A673 (cell line): ENCODE data around the gene ITPR3. TPM values are rescaled to one million over a fixed set of nuclear protein-coding genes. Genes with fewer than 3 reads are reported as not detected.

Experiments used
- BruUV-seq: library from RNA; stranded (reverse); fragments of 400-500 nt; replicated peaks from 2 replicates; lab custom pipeline; 2021; lab: Mats Ljungman, UMichigan
- CTCF ChIA-PET: fragments of 300-600 bp; sonication (Branson Sonifier 250); formaldehyde crosslinking; loops from one replicate; lab custom pipeline; 2022; ENCODE audit warnings: antibody characterized with exemption; lab: Charles Lee
- POLR2A ChIA-PET: fragments of 300-600 bp; sonication (Branson Sonifier 250); formaldehyde crosslinking; loops from one replicate; lab custom pipeline; 2022; ENCODE audit warnings: antibody characterized with exemption; ENCODE audit not compliant: low non-redundant PET; lab: Charles Lee
- DNase-seq: peaks from one replicate; pipeline ENCODE4 v3.0.0-alpha.2; 2015; ENCODE audit warnings: low spot score
- H3K27ac ChIP-seq: fragments of 200-600 bp; sonication (generic); 2 replicates; pipeline ENCODE4 v1.5.1; 2016; ENCODE audit warnings: mixed run types, low read depth, mild to moderate bottlenecking, mixed read lengths, antibody characterized with exemption, low read length; ENCODE audit not compliant: poor library complexity, severe bottlenecking
- H3K27me3 ChIP-seq: fragments of 200-600 bp; sonication (generic); replicated peaks from 2 replicates; pipeline ENCODE4 v1.6.1; 2017; ENCODE audit warnings: mixed run types, low read depth, mild to moderate bottlenecking, mixed read lengths, antibody characterized with exemption, low read length; ENCODE audit not compliant: insufficient read depth, poor library complexity
- H3K36me3 ChIP-seq: fragments of 200-600 bp; sonication (generic); 2 replicates; pipeline ENCODE4 v1.6.1; 2016; ENCODE audit warnings: mixed run types, mild to moderate bottlenecking, mixed read lengths, antibody characterized with exemption, low read length; ENCODE audit not compliant: insufficient read depth, poor library complexity, severe bottlenecking
- H3K4me1 ChIP-seq: fragments of 200-600 bp; sonication (generic); 2 replicates; pipeline ENCODE4 v1.6.1; 2017; ENCODE audit warnings: mixed run types, mild to moderate bottlenecking, mixed read lengths, antibody characterized with exemption, low read length; ENCODE audit not compliant: insufficient read depth, poor library complexity, severe bottlenecking
- H3K4me3 ChIP-seq: fragments of 200-600 bp; sonication (generic); 2 replicates; pipeline ENCODE4 v1.5.1; 2016; ENCODE audit warnings: low read depth, mixed run types, mild to moderate bottlenecking, mixed read lengths, low read length; ENCODE audit not compliant: poor library complexity, severe bottlenecking
- H3K9me3 ChIP-seq: fragments of 200-600 bp; sonication (generic); 2 replicates; pipeline ENCODE4 v1.6.1; 2016; ENCODE audit warnings: mixed run types, low read depth, mild to moderate bottlenecking, mixed read lengths, antibody characterized with exemption, low read length; ENCODE audit not compliant: poor library complexity, severe bottlenecking
- EZH2 ChIP-seq: fragments of 200-600 bp; sonication (generic); IDR thresholded peaks from 2 replicates; pipeline ENCODE4 v1.6.1; 2017; ENCODE audit warnings: borderline replicate concordance, low read depth, mild to moderate bottlenecking, mixed read lengths, antibody characterized with exemption, low read length; ENCODE audit not compliant: poor library complexity, severe bottlenecking
- intact Hi-C: fragments of 100-400 bp; cut with micrococcal nuclease; formaldehyde crosslinking; loops from one replicate; pipeline ENCODE4 v1.10.0; 2022; ENCODE audit not compliant: unreplicated experiment
- total RNA-seq: library from RNA; stranded (reverse); gene quantifications from 2 replicates; pipeline ENCODE4 v1.2.3, GENCODE V29; 2021
- TF ChIP-seq, protein P1 (sequence below): fragments of 300-800, 200-600 bp; sonication (generic); conservative IDR thresholded peaks from 2 replicates; pipeline ENCODE4 v1.5.1; 2017; ENCODE audit warnings: low read depth, mild to moderate bottlenecking, antibody characterized with exemption, low read length, moderate library complexity, mixed read lengths

ITPR3 gene
- total RNA-seq, 1 experiment from 2014 or later: 27.8 TPM

DNA sequence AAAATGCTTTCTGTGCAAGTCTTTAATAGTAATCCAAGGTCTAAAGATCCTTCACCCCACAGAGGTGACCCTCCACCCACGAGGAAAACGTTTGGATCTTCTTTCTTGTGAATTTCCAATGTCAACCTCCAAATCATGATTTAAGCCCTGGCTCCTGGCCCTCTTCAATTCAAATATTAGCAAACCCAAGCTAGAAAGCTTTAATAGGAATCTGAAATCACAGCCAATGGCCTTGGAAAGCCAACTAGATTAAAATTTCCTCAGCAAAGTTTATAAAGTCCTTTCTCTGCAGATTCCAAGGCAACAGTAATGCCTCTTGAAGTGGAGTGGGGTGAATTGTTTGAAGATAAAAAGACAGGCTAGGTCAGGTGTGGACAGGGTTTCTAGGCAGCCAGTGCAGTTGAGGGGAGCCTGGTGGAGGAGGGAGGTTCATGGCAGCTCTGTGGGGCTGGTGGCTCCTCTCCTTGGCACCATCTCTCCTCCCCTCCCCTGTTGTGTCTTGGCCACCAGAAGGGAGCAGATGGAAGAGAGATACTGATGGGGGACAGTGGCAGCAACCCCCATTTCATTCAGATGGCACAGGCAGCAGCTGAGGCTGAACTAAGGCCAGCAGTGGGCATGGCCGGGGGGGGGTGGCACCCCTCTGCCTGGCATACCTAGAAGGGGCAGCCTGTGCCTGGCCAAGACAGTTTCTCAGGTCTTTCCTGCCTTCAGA is 102.4 kb downstream of the ITPR3 start:
- Histone ChIP-seq H3K27me3 (no peaks in the 10 kb centered on the region), H3K27ac (no peak overlapping the region), H3K36me3 (no peaks in the 10 kb centered on the region), H3K4me1 (no peaks in the 10 kb centered on the region), H3K4me3 (no peak overlapping the region), H3K9me3 (no peaks in the 10 kb centered on the region)
- no peak for DNase-seq
- intact Hi-C loops: no loop called here
- BruUV-seq: no TSS peak
- TF ChIP-seq, protein P1, sequence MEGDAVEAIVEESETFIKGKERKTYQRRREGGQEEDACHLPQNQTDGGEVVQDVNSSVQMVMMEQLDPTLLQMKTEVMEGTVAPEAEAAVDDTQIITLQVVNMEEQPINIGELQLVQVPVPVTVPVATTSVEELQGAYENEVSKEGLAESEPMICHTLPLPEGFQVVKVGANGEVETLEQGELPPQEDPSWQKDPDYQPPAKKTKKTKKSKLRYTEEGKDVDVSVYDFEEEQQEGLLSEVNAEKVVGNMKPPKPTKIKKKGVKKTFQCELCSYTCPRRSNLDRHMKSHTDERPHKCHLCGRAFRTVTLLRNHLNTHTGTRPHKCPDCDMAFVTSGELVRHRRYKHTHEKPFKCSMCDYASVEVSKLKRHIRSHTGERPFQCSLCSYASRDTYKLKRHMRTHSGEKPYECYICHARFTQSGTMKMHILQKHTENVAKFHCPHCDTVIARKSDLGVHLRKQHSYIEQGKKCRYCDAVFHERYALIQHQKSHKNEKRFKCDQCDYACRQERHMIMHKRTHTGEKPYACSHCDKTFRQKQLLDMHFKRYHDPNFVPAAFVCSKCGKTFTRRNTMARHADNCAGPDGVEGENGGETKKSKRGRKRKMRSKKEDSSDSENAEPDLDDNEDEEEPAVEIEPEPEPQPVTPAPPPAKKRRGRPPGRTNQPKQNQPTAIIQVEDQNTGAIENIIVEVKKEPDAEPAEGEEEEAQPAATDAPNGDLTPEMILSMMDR: no peak
- no peak for TF ChIP-seq EZH2
- ChIA-PET POLR2A (no interaction called here), CTCF (interaction anchor here (1.6 kb wide), 1 partner anchor 23 kb away, joined by 6 read pairs; no protein-coding TSS in a partner anchor)

DNA sequence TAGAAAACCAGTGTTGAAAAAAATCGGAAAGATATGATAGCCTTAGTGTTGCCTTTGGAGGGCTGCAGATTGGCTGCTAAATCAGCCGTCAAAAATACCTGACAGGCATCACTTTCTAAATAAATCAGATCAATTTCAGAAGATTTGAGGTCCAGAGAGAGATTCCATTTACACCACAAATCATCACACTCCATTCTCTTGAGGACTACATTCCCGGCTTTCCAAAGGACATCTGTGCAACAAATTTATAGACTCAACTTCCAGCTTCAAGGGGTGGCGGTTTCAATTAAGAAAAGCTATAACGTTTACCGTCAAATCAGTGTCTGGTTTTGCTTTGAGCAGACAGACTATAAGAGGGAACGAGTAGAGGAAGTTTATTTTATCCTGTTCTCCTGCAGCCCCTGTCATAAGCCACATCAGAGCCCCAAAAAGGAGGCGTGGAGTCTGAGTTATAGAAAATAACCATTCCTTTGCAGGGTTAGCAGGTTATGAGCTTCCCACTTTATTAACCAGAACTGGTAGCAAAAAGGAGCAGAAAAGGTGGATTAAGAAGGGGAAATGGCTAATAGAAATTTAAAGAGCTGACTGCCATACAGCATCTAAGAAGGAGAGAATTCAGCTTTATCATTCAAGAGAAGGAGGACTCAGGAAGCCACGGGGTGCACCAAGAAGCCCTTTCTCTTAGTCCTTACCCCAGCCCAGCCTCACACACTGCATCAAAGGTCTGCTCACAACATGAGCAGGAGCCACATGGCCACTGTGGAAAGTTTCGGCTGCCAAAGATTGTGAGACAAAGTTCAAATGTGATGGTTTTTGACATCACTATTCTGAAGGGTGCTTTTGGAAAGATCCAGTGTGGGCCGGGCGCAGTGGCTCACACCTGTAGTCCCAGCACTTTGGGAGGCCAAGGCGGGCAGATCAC is 103.2 kb downstream of the ITPR3 start:
- no TSS peak for BruUV-seq
- H3K27ac ChIP-seq: no peak overlapping the region
- intact Hi-C loops: no loop called here

DNA sequence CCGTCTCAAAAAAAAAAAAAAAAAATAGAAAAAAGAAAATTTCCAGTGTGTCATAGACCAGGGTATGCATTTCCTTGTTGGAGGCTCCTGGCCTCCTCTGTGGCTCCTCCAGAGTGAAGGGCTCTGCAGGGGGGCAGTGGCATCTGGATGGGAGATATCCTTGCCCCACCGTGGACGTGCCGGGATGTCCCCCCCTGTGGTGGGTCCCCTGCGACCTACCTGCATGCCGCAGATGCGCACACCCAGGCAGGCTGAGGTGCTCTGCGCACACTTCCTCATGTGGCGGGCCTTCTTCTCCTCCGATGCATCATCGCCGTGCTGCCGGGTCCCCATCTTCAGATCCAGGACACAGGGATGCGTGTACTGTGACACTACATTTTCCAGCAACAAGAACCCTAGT is 104.1 kb downstream of the ITPR3 start:
- no peak for DNase-seq
- POLR2A ChIA-PET: no interaction called here

More for the DNA sequence above, 103.2 kb downstream of the ITPR3 start:
- Histone ChIP-seq H3K4me3 (no peak overlapping the region), H3K9me3 (no peaks in the 10 kb centered on the region), H3K27me3 (no peaks in the 10 kb centered on the region), H3K4me1 (no peaks in the 10 kb centered on the region), H3K36me3 (no peaks in the 10 kb centered on the region)
- TF ChIP-seq, protein P1: no peak
- TF ChIP-seq EZH2: no peak
- ChIA-PET POLR2A (no interaction called here), CTCF (interaction anchor here (1.6 kb wide), 1 partner anchor 24 kb away, joined by 6 read pairs; no protein-coding TSS in a partner anchor)
- no peak for DNase-seq

More for the DNA sequence above, 104.1 kb downstream of the ITPR3 start:
- intact Hi-C loops: no loop called here
- Histone ChIP-seq H3K27ac (no peak overlapping the region), H3K27me3 (no peaks in the 10 kb centered on the region), H3K9me3 (no peaks in the 10 kb centered on the region), H3K4me3 (no peak overlapping the region), H3K36me3 (no peaks in the 10 kb centered on the region), H3K4me1 (no peaks in the 10 kb centered on the region)
- CTCF ChIA-PET: no interaction called here
- no peak for TF ChIP-seq EZH2
- TF ChIP-seq, protein P1: no peak
- no TSS peak for BruUV-seq
